ENCODE measurements around the gene SLC22A2. TPM values are rescaled to one million over a fixed set of nuclear protein-coding genes. Genes with fewer than 3 reads are reported as not detected.
"Not testable (repeated sequence)": the region's sequence is repeated elsewhere in the genome, so short reads cannot be mapped to it uniquely, and the experiment has no call there.

SLC22A2 gene
- total RNA-seq: not detected

GRCh38 chr6:160258346-160259142, at the start of gene SLC22A2:
Gene SLC22A2, minus strand, starts transcription at chr6:160258821. Its CDS starts 64 bp downstream, at chr6:160258757.
- Mint-ChIP-seq H3K36me3 (ENCODE audit: low read depth) (no peaks in the 10 kb centered on the region), H3K4me1 (no peaks in the 10 kb centered on the region), H3K4me3 (no peak within 1 kb of the TSS), H3K9me3 (no peaks in the 10 kb centered on the region), H3K27ac (no peak within 1 kb of the TSS), H3K27me3 (peaks cover 7% of the 10 kb centered on the region)
- no peak for DNase-seq
- CTCF ChIA-PET: no interaction called here
- POLR2A ChIA-PET: no interaction called here

- ChIA-PET POLR2A (no interaction called here), CTCF (interaction anchor here (0.9 kb wide), 1 partner anchor 9 kb away, joined by 3 read pairs; no protein-coding TSS in a partner anchor)
- Mint-ChIP-seq H3K36me3 (ENCODE audit: low read depth) (no peaks in the 10 kb centered on the region), H3K4me3 (no peak overlapping the region), H3K9me3 (peaks cover 7% of the 10 kb centered on the region), H3K27me3 (peaks cover 5% of the 10 kb centered on the region), H3K27ac (no peak overlapping the region), H3K4me1 (no peaks in the 10 kb centered on the region)
- DNase-seq: no peak
Measured at GRCh38 chr6:160305926-160306713, 47.5 kb upstream of the SLC22A2 start.

DNA sequence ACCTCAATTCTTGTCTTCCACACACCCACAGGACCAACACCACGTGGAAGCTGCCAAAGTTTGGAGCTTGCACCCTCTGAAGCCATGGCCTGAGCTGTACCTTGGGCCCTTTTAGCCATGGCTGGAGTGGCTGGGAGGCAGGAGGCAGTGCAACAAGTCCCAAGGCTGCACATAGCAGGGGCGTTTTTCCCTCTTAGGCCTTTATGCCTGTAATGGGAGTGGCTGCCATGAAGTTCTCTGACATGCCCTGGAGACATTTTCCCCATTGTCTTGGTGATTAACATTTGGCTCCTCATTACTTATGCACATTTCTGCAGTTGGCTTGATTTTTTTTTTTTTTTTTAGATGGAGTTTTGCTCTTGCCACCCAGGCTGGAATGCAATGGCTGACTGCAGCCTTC, 45.2 kb upstream of the SLC22A2 start:
- no peak overlapping the region for H3K27ac Mint-ChIP-seq

DNA sequence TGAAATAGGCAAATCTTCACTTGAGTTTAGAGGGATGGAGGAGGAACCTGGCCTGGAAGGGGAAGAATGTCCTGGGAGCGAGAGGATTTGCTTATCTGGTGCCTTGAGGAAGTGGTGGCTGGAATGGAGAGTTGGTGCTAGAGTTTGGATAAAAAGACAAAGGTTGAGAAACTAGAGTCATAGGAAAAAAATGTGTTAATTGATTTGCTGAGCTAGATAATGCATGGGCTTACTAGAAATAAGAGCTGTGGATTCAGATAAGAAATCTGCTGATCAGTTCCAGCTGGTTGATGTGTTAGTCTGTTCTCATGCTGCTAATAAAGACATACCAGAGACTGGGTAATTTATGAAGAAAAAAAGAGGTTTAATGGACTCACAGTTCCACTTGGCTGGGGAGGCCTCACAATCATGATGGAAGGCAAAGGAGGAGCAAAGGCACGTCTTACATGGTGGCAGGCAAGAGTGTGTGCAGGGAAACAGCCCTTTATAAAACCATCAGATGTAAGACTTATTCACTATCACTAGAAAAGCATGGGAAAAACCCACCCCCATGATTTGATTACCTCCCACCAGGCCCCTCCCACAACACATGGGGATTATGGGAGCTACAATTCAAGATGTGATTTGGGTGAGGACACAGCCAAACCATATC, 43.9 kb upstream of the SLC22A2 start:
- POLR2A ChIA-PET: not testable (repeated sequence)

More for the DNA sequence above, 45.2 kb upstream of the SLC22A2 start:
- CTCF ChIA-PET: no interaction called here
- H3K4me1 Mint-ChIP-seq: no peaks in the 10 kb centered on the region
- DNase-seq: no peak
- no peaks in the 10 kb centered on the region for H3K36me3 Mint-ChIP-seq (ENCODE audit: low read depth)
- no peak overlapping the region for H3K4me3 Mint-ChIP-seq
- H3K9me3 Mint-ChIP-seq: peaks cover 4% of the 10 kb centered on the region
- POLR2A ChIA-PET: no interaction called here
- H3K27me3 Mint-ChIP-seq: peaks cover 5% of the 10 kb centered on the region

GRCh38 chr6:160301339-160301738, 42.7 kb upstream of the SLC22A2 start:
- peaks cover 4% of the 10 kb centered on the region for H3K9me3 Mint-ChIP-seq

More for the DNA sequence above, 43.9 kb upstream of the SLC22A2 start:
- H3K27ac Mint-ChIP-seq; H3K4me3 Mint-ChIP-seq; H3K27me3 Mint-ChIP-seq; H3K9me3 Mint-ChIP-seq; DNase-seq; H3K4me1 Mint-ChIP-seq; H3K36me3 Mint-ChIP-seq (ENCODE audit: low read depth); CTCF ChIA-PET: not testable (repeated sequence)

GRCh38 chr6:160300076-160300695, 41.6 kb upstream of the SLC22A2 start:
- DNase-seq: no peak
- Mint-ChIP-seq H3K4me1 (no peaks in the 10 kb centered on the region), H3K9me3 (peaks cover 4% of the 10 kb centered on the region), H3K4me3 (no peak overlapping the region), H3K27me3 (peaks cover 2% of the 10 kb centered on the region), H3K27ac (no peak overlapping the region), H3K36me3 (ENCODE audit: low read depth) (no peaks in the 10 kb centered on the region)
- ChIA-PET CTCF (no interaction called here), POLR2A (no interaction called here)

More at GRCh38 chr6:160301339-160301738, 42.7 kb upstream of the SLC22A2 start:
- Mint-ChIP-seq H3K36me3 (ENCODE audit: low read depth) (no peaks in the 10 kb centered on the region), H3K27me3 (peaks cover 3% of the 10 kb centered on the region), H3K27ac (no peak overlapping the region), H3K4me1 (no peaks in the 10 kb centered on the region), H3K4me3 (no peak overlapping the region)
- POLR2A ChIA-PET: no interaction called here
- no peak for DNase-seq
- CTCF ChIA-PET: no interaction called here

- Mint-ChIP-seq H3K4me1 (no peaks in the 10 kb centered on the region), H3K36me3 (ENCODE audit: low read depth) (no peaks in the 10 kb centered on the region), H3K27ac (no peak overlapping the region), H3K4me3 (no peak overlapping the region), H3K9me3 (peaks cover 4% of the 10 kb centered on the region), H3K27me3 (peaks cover 2% of the 10 kb centered on the region)
- POLR2A ChIA-PET: no interaction called here
- no peak for DNase-seq
- CTCF ChIA-PET: no interaction called here
Measured at GRCh38 chr6:160299559-160299958, 40.9 kb upstream of the SLC22A2 start.

- H3K4me1 Mint-ChIP-seq: no peaks in the 10 kb centered on the region
- CTCF ChIA-PET: interaction anchor here (0.8 kb wide), 1 partner anchor 236 kb away, joined by 3 read pairs; no protein-coding TSS in a partner anchor
Measured at GRCh38 chr6:160298121-160298520, 39.5 kb upstream of the SLC22A2 start.

GRCh38 chr6:160297310-160297709, 38.7 kb upstream of the SLC22A2 start:
- DNase-seq: no peak
- Mint-ChIP-seq H3K9me3 (peaks cover 4% of the 10 kb centered on the region), H3K27ac (no peak overlapping the region), H3K4me3 (no peak overlapping the region), H3K27me3 (peaks cover 2% of the 10 kb centered on the region), H3K36me3 (ENCODE audit: low read depth) (no peaks in the 10 kb centered on the region), H3K4me1 (no peaks in the 10 kb centered on the region)
- ChIA-PET CTCF (interaction anchor here (0.6 to 0.8 kb wide), 3 partner anchors 9 to 236 kb away, joined by 3 read pairs; no protein-coding TSS in a partner anchor), POLR2A (no interaction called here)

More at GRCh38 chr6:160298121-160298520, 39.5 kb upstream of the SLC22A2 start:
- H3K4me3 Mint-ChIP-seq: no peak overlapping the region
- no peak overlapping the region for H3K27ac Mint-ChIP-seq
- DNase-seq: no peak
- POLR2A ChIA-PET: no interaction called here
- peaks cover 2% of the 10 kb centered on the region for H3K27me3 Mint-ChIP-seq
- peaks cover 4% of the 10 kb centered on the region for H3K9me3 Mint-ChIP-seq
- no peaks in the 10 kb centered on the region for H3K36me3 Mint-ChIP-seq (ENCODE audit: low read depth)

GRCh38 chr6:160293844-160294243, 35.2 kb upstream of the SLC22A2 start:
- ChIA-PET POLR2A (no interaction called here), CTCF (interaction anchor here (1.0 kb wide), 1 partner anchor 14 kb away, joined by 3 read pairs; no protein-coding TSS in a partner anchor)
- H3K27me3 Mint-ChIP-seq: peaks cover 2% of the 10 kb centered on the region
- no peaks in the 10 kb centered on the region for H3K36me3 Mint-ChIP-seq (ENCODE audit: low read depth)
- DNase-seq: no peak
- no peaks in the 10 kb centered on the region for H3K4me1 Mint-ChIP-seq
- H3K4me3 Mint-ChIP-seq: no peak overlapping the region
- H3K27ac Mint-ChIP-seq: no peak overlapping the region
- H3K9me3 Mint-ChIP-seq: no peaks in the 10 kb centered on the region

DNA sequence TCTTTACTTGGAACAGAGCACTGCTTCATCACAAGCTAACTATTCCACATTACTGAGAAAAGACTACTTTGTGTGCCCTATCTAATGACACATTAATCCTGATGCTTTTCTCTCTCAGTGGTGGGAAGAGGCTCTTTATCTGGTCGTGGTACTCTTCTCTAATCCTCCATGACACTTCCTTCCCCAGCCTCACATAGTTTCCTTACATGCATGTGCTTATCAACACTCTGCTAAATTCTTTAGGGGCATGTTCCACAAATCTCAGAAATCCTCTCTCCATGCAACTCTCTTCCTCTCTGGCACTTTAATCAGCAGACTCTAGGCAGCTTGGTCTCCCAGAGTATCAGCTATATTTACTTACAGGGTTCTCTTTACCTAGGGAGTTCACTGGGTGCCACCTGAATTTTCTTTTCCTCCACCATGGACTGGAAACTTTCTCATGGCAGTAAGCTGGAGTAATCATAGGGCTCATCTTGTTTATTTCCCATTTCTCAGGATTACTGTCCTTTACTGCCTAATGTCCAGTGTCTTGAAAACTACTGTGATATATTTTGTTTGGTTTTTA, 27.0 kb upstream of the SLC22A2 start:
- H3K9me3 Mint-ChIP-seq: no peaks in the 10 kb centered on the region
- no peak for DNase-seq
- H3K36me3 Mint-ChIP-seq (ENCODE audit: low read depth): no peaks in the 10 kb centered on the region
- H3K27me3 Mint-ChIP-seq: peaks cover 27% of the 10 kb centered on the region
- H3K27ac Mint-ChIP-seq: no peak overlapping the region
- H3K4me3 Mint-ChIP-seq: no peak overlapping the region
- POLR2A ChIA-PET: no interaction called here
- CTCF ChIA-PET: no interaction called here
- H3K4me1 Mint-ChIP-seq: no peaks in the 10 kb centered on the region

DNA sequence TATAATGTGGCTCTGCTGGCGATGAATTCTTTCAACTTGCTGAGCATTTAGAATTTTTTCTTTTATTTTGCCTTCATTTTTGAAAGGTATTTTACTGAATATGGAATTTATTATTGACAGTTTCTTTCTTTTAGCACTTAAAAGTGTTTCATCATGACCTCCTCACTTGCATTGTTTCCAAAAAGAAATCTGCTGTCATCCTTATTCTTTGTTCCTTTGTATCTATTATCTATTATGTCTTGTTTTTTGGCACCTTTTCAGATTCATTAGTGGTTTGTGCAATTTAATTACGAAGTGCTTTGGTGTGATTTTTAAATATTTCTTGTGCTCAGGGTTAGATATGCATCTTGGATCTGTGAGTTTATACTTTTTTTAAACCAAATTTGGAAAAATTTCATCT, 26.0 kb upstream of the SLC22A2 start:
- no peak for DNase-seq
- H3K9me3 Mint-ChIP-seq: no peaks in the 10 kb centered on the region
- H3K27ac Mint-ChIP-seq: no peak overlapping the region
- POLR2A ChIA-PET: no interaction called here
- no peak overlapping the region for H3K4me3 Mint-ChIP-seq
- no peaks in the 10 kb centered on the region for H3K36me3 Mint-ChIP-seq (ENCODE audit: low read depth)
- peaks cover 27% of the 10 kb centered on the region for H3K27me3 Mint-ChIP-seq
- no peaks in the 10 kb centered on the region for H3K4me1 Mint-ChIP-seq
- CTCF ChIA-PET: no interaction called here

Measured in activated CD4-positive, alpha-beta T cell treated with anti-CD3 and anti-CD28 coated beads, Interleukin-2, amount 10 ng/mL, durations not matched to agents 7 days and 5 days (primary cell).